ENCODE results near the gene OPA1.

DNA sequence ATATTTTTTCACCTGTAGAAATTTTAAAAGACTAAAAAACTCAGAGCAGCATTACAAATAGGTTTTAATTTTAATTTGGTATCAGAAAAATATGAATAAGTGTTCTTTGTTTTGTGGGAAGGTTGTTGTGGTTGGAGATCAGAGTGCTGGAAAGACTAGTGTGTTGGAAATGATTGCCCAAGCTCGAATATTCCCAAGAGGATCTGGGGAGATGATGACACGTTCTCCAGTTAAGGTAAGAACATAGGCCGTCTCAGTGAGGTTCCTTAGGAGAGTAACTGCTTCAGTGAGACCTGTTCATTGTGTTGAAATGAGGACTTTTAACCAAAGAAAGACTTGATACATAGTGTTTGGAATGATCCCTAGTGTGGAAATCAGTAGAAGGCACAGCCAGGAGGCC lies 44.8 kb downstream of the OPA1 start:
- TF ChIP-seq CTCF (IDR thresholded peaks at IDR 0.05 in 2 of 3, conservative IDR thresholded peaks at IDR 0.05 in 1 of 3; ENCODE audit: borderline replicate concordance in 1 of 3, insufficient read depth in 1 of 3, low read depth in 2 of 3, low read length in 2 of 3) (no peak), MAX (IDR thresholded peaks at IDR 0.05) (no peak), EGR1 (IDR thresholded peaks at IDR 0.05; ENCODE audit: low read depth) (no peak)

Data from HCT116 (cell line).